ENCODE data around the gene C19orf53. TPM values are rescaled to one million over a fixed set of nuclear protein-coding genes. Genes with fewer than 3 reads are reported as not detected.

The C19orf53 gene
- total RNA-seq, 1 donor from 2014 or later: 68.3 TPM

DNA sequence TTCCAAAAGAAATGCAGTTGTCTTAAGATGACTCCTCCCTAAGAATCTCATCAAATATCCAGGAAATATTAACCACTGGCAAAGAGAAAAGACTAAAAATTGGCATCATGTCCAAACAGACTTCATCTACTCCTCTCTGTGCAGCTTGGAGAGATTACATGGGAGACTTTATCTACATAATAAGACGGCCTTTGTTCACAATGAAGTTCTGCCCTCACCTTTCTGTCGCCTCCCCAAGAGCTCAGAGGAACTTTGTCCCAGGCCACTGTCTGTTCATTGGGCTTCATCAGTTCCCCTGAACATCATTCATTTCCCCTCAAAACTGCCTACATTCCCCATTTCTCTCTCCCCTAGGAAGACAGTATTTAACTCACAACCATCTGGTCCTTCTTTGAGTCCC lies 32.4 kb upstream of the C19orf53 start:
- no peak for DNase-seq
- no peak overlapping the region for H3K4me3 Mint-ChIP-seq (ENCODE audit: unreplicated experiment)
- no peak overlapping the region for H3K27ac Mint-ChIP-seq (ENCODE audit: unreplicated experiment)
- H3K27me3 Mint-ChIP-seq (ENCODE audit: unreplicated experiment): peaks cover 2% of the 10 kb centered on the region
- H3K9me3 Mint-ChIP-seq (ENCODE audit: unreplicated experiment): peaks cover 1% of the 10 kb centered on the region
- H3K4me1 Mint-ChIP-seq (ENCODE audit: low read depth, unreplicated experiment): no peaks in the 10 kb centered on the region
- H3K36me3 Mint-ChIP-seq (ENCODE audit: unreplicated experiment): peaks cover 7% of the 10 kb centered on the region
- TF ChIP-seq, protein P1, sequence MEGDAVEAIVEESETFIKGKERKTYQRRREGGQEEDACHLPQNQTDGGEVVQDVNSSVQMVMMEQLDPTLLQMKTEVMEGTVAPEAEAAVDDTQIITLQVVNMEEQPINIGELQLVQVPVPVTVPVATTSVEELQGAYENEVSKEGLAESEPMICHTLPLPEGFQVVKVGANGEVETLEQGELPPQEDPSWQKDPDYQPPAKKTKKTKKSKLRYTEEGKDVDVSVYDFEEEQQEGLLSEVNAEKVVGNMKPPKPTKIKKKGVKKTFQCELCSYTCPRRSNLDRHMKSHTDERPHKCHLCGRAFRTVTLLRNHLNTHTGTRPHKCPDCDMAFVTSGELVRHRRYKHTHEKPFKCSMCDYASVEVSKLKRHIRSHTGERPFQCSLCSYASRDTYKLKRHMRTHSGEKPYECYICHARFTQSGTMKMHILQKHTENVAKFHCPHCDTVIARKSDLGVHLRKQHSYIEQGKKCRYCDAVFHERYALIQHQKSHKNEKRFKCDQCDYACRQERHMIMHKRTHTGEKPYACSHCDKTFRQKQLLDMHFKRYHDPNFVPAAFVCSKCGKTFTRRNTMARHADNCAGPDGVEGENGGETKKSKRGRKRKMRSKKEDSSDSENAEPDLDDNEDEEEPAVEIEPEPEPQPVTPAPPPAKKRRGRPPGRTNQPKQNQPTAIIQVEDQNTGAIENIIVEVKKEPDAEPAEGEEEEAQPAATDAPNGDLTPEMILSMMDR (IDR thresholded peaks at IDR 0.05; ENCODE audit: partially characterized antibody, unreplicated experiment): no peak

DNA sequence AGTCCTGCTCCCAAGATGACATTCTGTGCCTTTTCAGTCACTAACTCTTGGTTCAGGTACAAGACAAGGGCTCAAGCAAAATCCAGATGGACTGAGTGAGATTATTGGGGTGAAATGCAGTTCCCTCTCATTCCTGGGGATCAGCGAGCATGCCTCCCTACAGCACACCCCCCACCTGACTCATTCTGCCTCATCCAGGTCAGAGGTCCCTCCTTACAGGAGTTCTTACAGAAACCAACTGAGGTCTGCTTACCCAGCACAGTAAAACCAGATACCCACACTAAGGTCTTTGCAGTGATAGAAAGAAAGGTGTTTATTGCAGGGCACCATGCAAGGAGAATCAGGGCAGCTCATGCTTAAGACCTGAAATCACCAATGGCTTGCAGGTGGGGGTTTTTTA lies 31.5 kb upstream of the C19orf53 start:
- no peak for DNase-seq
- no peaks in the 10 kb centered on the region for H3K9me3 Mint-ChIP-seq (ENCODE audit: unreplicated experiment)
- H3K27ac Mint-ChIP-seq (ENCODE audit: unreplicated experiment): no peak overlapping the region
- H3K4me1 Mint-ChIP-seq (ENCODE audit: low read depth, unreplicated experiment): no peaks in the 10 kb centered on the region
- peak overlapping the region; percentile 28 for H3K4me3 Mint-ChIP-seq (ENCODE audit: unreplicated experiment)
- peaks cover 7% of the 10 kb centered on the region for H3K36me3 Mint-ChIP-seq (ENCODE audit: unreplicated experiment)
- TF ChIP-seq, protein P1 (IDR thresholded peaks at IDR 0.05; ENCODE audit: partially characterized antibody, unreplicated experiment): no peak
- H3K27me3 Mint-ChIP-seq (ENCODE audit: unreplicated experiment): peaks cover 2% of the 10 kb centered on the region

DNA sequence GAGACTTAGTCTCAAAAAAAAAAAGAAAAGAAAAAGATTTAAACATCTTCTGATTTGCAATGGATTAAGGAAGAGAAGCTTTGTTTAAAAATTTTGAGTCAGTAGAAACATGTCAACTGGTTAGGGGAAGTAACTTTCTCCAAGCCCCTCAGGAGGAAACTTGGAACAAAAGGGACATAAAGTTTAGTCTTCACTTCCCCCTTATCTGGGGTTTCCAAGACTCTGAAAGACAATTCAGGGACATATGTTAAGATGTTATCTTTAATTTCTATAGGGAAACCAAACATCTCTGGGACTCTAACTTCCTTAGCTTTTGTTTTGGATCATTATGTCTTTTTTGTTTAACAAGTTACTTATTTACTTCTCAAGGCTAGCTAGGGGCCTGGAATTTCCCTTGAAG lies 30.1 kb upstream of the C19orf53 start:
- Mint-ChIP-seq H3K36me3 (ENCODE audit: unreplicated experiment) (peaks cover 7% of the 10 kb centered on the region), H3K27me3 (ENCODE audit: unreplicated experiment) (peaks cover 2% of the 10 kb centered on the region), H3K27ac (ENCODE audit: unreplicated experiment) (no peak overlapping the region), H3K9me3 (ENCODE audit: unreplicated experiment) (peaks cover 2% of the 10 kb centered on the region), H3K4me3 (ENCODE audit: unreplicated experiment) (no peak overlapping the region), H3K4me1 (ENCODE audit: low read depth, unreplicated experiment) (peaks cover 3% of the 10 kb centered on the region)
- DNase-seq: no peak
- TF ChIP-seq, protein P1 (IDR thresholded peaks at IDR 0.05; ENCODE audit: partially characterized antibody, unreplicated experiment): no peak

DNA sequence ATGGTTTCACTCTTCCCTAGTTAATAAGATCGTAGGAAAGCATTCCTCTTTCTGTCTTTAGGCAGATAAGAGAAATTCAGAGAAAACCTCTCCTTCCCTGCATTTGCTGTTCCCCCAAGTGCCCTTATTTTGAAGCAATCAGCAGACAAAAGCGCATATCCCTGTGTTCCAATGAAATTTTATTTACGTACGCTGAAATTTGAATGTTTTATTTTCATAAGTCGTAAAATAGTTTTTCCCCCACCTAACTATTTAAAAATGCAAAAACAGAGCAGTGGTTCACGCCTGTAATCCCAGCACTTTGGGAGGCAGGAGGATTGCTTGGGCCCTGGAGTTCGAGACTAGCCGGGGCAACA lies 27.2 kb upstream of the C19orf53 start:
- H3K4me1 Mint-ChIP-seq (ENCODE audit: low read depth, unreplicated experiment): peaks cover 3% of the 10 kb centered on the region
- H3K27me3 Mint-ChIP-seq (ENCODE audit: unreplicated experiment): no peaks in the 10 kb centered on the region
- H3K36me3 Mint-ChIP-seq (ENCODE audit: unreplicated experiment): peaks cover 7% of the 10 kb centered on the region
- no peak overlapping the region for H3K27ac Mint-ChIP-seq (ENCODE audit: unreplicated experiment)
- H3K4me3 Mint-ChIP-seq (ENCODE audit: unreplicated experiment): peak overlapping the region; percentile 76
- H3K9me3 Mint-ChIP-seq (ENCODE audit: unreplicated experiment): peaks cover 2% of the 10 kb centered on the region
- TF ChIP-seq, protein P1 (IDR thresholded peaks at IDR 0.05; ENCODE audit: partially characterized antibody, unreplicated experiment): no peak
- DNase-seq: no peak

DNA sequence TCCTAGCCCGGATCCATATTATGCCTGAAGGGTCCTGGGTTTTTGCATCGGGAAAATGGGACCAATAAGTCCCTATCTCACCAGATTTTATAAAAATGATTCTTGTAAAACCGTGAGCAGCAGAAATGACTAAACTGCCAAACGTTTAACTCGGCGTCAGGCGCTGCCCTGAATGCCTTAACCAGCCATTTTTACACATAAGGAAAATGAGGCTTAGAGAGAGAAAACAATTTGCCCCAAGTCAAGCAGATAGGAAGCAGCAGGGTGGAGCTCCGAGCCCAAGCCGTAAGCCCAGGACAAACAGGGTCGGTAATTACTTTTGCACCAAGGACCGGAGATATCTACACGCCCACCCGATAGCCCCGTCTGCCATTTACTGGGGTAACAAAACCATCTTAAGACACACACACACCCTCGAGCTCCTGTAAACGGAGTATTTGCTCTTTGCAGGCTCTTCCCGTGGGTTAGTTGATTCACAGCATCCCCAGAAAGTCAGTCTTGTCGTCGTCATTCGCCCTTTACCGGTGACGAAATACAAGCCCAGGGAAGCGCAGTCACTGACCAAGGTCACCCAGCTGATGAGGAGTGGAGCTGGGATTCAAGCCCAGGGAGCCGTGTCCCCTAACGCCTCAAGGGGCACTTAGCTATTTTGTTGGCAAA lies 26.0 kb upstream of the C19orf53 start:
- TF ChIP-seq, protein P1 (IDR thresholded peaks at IDR 0.05; ENCODE audit: partially characterized antibody, unreplicated experiment): no peak
- Mint-ChIP-seq H3K4me3 (ENCODE audit: unreplicated experiment) (peak overlapping the region; percentile 94), H3K4me1 (ENCODE audit: low read depth, unreplicated experiment) (peaks cover 3% of the 10 kb centered on the region), H3K36me3 (ENCODE audit: unreplicated experiment) (no peaks in the 10 kb centered on the region), H3K9me3 (ENCODE audit: unreplicated experiment) (peaks cover 2% of the 10 kb centered on the region), H3K27me3 (ENCODE audit: unreplicated experiment) (no peaks in the 10 kb centered on the region), H3K27ac (ENCODE audit: unreplicated experiment) (peak overlapping the region; percentile 69)
- no peak for DNase-seq
